GM21423 (cell line): ENCODE data around the gene BMP7.
"Not testable (repeated sequence)": the region's sequence is repeated elsewhere in the genome, so short reads cannot be mapped to it uniquely, and the experiment has no call there.

ENCODE experiments used
- ATAC-seq: cut with Tn5 transposase; IDR thresholded peaks from one replicate; pipeline ENCODE4 v1.9.1; 2021; ENCODE audit warnings: mild to moderate bottlenecking, moderate library complexity; ENCODE audit not compliant: unreplicated experiment

BMP7 gene

DNA sequence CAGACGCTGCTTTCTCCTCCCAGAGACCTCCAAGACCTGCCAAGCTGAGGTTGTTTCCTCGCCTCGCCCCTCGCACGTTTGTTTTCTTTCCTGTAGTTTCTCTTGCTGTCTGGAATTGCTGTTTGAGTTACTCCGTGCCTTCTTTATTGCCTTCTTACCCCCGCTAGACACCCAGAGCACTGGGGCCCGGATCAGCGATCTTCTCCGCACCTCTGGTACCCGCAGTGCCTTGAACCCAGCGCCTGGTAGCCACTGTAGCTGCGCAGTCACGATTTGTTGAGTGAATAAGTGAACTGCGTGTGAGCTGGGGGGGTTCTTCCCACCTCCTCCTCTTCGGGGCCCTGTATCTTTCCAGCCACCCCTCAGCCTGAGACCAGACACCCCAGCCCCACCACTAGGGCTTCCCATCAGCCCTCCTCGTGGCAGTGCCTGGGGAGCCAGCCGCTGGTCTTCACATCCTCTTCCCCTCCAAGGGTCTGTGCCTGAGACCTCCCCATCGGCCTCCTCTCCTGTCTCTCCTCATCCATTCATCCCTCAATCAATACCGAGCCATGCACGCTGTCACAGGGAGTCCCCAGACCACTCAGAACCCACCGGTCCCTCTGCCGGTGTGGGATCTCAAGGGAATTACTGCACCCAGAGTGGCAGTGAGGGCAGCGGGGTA is 849 bp upstream of the BMP7 start:
- no peak for ATAC-seq

DNA sequence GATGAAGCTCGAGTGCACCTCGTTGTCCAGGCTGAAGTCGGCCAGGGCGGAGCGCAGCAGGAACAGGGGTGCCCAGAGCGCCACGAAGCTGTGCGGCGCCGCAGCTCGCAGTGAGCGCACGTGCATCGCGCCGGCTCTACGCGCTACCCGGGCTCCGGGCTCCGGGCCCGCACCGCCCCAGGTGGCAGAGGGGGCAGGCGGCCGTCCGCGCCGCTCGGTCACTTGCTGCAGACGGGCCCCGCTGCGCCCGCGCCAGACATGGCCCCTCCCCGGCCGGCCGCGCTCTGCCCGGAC is 497 bp downstream of the BMP7 start:
- ATAC-seq, result no peak

DNA sequence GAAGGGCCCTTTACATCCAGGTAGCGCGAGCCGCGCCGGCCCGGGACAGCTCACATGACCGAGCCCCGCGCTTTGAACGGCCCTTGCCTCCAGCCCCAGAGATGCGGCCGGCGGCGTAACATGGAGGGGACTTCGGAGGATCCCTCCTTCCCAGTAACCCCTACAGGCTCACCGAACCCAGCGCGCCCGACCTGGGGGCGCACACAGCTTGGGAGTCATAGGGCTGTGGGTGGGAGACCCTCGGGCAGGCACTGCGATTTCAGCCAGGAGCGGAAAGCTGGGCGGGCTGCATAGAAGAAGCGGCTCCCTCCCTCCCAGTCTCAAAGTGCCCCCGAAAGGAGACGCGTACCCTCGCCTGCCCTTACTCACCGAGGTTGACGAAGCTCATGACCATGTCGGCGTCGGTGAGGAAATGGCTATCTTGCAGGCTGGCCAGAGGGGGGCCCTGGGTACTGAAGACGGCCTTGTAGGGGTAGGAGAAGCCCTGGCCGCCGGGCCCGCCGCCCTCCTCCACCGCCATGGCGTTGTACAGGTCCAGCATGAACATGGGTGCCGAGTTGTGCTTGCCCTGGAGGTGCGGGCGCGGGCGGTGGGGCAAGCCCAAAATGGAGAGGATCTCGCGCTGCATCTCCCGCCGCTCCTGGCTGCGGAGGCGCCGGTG is 975 bp downstream of the BMP7 start:
- ATAC-seq, result no peak

DNA sequence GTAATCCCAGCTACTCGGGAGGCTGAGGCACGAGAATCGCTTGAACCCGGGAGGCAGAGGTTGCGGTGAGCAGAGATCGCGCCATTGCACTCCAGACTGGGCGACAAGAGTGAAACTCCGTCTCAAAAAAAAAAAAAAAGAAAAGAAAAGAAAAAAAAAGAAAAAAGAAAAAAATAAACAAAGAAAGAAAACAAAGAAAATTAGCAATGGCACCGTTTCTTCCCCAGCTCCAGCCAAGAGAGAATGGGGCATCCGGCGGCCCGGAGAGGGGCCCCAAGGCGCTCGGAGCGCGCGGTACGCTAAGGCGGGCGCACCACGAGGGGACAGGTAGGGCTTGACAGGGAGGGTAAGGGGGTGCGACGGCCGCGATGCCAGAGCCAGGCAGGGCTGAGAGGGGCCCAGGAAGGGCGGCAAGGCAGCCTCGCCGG is 1.5 kb downstream of the BMP7 start:
- not testable (repeated sequence) for ATAC-seq

DNA sequence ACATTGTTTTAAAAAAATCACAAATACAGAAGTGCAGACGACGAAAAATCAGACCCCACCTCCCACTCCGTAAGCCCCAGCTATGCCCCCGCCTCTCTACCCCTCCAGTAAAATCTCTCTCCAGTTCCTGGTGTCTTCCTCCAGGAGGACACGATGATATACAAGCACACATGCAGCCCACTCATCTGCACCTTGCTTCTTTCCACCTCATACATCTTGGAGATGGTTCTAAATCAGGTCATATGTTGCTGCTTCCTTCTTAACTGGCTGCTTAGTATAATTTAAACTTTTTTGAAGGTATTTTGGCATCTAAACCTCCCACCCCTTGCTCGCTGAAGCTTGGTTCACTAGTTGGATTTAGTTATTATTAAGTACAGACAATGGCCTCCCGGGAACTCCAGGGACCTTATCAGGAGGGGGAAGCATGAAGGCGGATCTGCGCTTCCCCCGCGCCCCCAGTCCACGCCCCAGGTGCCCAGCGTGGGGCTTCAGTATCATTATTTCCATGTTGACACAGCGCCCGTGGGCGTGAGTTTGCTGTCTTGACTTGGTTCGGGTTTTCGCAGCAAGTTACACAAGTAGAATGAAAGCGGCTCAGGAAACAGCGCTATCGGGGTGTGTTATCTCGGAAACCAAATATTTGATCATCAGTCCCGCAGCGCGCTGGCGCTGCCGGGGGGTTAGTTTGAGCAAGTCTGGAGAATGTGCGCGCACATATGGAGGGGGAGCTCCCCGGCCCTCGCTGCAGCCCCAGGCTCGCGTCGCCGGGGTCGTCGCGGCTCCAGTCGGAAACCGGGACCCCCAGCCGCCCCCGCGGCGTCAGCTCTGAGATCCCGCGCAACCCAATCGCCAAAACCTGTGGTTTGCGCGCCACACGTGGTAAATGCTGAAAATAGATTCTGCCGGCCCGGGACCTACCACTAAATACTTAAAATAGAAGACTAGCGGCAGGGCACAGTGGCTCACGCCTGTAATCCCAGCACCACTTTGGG is 2.3 kb downstream of the BMP7 start:
- ATAC-seq, result no peak

DNA sequence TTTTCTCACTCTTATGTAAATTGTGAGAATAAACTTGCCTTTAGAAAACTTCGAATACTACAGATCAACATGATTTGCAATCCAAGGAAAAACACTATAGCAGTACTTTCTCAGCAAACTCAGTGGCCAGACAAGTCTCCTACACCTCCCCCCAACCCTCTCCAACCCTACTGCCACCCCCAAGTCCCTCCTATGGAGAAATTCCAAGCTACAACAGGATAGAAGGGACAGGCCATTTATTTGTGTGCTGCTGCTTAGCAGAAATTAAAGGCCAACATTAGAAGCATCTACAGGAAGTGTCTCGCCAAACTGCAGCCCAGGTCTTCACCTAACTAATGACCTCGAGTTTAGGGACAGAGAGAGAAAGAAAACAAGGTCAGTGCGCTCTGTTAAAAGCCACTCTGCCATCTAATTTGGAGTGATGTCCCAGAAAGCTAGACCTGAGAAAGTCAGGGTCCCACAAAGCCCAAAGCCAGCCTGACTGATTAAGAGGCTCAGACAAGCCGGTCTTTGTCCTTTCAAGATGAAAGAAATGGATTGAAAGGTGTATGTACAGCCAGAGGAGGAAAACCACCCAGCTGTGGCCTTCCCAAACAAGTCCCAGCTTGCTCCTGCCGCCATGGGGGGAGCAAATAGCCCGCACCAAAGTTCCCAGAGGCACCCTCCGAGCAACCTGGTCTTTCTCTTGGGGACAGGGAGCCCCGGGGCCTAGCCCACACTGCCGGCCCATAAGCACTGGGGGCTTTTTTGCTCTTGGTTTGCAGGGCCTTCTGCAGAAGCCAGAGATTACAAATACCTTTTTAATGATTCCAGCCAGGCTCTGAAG is 3.4 kb downstream of the BMP7 start:
- ATAC-seq, result no peak

DNA sequence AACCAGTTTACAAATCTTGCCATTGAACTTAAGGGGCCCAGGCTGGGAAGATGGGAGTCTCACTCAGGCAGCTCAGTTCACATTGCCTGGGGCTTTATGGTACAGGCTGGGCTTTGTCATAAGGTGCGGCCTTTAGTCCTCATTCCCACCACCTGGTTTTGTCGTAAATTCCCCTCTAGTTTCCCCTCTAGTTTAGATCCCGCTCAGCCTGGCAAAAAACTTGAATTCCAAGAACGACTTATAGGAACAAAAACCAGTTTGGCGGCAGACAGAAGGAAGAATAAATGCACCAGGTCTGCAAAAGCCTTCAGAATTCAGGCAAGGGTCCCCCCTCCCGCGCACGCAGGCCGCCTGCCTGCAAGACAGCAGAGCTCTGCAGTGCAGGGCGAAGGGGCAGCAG is 4.1 kb downstream of the BMP7 start:
- ATAC-seq, result no peak

DNA sequence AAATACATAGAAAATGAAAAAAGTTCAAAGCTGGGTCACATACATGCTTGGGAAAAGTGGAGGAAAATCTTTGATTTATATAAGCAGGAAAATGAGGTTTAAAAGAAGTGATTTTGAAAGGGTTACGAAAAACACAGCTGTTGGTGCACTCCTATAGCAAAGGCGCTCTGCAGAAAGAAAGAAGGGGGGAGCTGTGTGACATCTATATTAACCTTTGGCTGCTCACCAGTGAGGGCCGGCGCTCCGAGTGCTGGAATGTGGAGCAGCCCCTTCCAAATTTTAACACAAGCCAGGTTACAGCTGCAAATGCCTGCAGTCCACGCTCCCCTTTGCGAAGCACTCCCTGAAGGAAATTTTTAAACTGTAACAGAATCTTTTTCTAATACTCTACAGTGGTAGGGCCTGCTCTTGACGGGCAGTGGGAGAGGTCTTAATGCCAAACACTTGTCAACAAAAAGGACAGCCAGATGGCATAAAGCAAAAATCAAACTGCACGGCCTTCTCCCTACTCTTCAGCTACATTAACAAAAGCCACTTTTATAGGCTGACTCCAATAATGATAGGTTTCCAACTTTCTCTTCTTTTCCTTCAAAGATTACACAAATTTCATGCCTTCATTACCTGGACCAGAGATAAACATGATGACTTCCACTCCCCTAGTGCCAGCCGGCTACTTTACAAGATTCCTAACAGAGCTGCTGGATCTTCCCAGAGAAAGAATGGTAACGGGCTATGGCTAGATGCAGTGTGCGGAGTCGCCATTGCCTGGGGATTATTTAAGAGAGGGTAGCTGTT is 4.8 kb downstream of the BMP7 start:
- ATAC-seq, result no peak

DNA sequence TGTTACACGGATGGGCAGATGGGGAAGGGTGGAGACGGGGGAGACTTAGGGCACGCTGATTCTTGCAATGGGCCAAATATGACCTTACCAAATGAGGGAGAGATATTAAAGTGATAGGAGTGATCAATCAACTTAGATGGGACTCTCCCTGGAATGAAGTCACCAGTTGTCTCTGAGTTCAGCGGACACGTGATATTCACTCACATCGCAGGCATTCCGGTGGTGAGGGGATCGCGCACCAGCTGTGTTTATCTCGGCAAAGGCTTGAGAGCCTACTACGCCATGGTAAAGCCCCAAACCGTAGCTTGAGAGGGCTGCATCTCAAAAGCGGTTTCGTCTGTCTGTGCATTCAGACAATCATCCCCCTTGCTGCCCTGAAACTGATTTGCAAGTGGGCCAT is 5.5 kb downstream of the BMP7 start:
- ATAC-seq, result no peak

DNA sequence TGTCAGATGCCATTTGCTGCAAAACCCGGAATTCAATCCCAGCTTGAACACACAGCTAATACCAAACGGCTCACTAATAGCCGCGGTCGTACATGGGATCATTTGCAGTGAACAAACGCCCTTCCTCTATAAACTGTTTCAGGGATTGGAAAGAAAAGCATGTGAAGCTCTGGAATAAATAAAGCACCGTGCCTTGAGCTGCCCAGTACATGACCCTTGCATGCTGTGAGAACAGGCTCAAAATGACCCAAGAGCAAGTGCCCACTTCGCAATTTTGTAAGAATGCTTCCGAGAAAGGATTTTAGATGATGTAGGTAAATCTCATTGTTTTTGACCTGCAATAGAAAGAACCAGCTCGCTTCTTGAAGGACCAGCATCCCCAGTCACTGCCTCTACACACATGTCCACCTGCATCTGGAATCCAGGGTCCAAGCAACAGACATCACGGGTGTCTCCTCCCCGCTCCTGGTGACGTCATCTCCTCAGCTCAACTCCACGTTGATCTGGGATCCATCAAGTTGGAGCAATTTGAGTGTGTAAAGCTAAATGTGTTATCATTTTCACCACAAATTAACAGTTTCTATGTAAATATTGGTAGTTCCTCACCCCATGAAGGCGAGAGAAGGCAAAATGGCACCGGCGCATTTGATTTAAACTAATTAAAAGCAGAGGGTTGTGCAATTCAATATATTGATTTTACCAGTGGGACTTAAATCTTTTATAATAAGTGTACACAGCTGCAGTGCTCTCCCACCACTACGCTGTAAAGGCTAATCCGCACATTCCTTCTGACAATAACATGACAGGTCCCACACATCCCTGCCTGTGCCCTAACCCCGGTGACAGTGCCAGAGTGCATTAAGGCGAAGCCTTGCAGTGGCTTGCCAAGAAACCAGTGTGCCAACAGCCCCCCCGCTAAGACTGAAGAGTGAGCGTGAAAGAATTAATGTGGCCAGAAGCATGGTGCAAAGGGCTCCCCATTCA is 6.2 kb downstream of the BMP7 start:
- no peak for ATAC-seq

DNA sequence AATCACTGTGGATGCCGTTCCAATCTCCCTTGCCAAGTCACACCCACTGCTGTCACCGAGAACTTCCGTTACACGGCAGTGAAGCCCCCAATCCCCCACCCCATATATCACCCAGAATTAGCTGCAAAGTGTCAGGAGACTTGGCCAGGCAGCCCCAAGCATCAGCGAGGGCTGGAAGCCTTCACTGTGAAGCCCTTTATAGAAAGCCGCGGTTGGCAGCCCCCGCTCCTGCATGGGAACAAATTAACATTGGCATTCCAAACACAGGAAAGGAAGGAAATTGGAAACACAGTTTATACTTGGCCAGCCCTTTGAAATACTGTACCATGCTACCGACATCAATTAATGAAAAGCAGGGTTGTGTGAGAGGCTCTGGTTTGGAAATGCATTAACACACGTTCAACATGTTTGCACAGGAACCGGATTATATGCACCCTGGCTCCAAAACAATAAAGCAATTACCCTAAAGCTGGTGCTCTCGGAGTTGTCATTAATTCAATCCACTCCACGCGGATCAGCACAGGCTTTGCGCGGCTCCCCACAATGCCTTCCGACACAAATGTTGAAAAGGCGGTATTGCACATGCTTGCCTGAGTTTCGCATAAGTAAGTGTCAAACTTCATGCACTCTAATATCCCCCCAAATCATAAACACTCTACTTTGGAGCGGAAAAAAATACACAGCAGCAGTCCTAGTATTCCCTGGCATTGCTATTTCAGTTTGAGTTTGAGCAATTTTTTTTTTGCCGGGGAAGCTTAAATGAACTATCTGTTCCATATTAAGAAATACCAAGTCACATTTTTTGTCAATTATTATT is 7.1 kb downstream of the BMP7 start:
- ATAC-seq, result no peak

DNA sequence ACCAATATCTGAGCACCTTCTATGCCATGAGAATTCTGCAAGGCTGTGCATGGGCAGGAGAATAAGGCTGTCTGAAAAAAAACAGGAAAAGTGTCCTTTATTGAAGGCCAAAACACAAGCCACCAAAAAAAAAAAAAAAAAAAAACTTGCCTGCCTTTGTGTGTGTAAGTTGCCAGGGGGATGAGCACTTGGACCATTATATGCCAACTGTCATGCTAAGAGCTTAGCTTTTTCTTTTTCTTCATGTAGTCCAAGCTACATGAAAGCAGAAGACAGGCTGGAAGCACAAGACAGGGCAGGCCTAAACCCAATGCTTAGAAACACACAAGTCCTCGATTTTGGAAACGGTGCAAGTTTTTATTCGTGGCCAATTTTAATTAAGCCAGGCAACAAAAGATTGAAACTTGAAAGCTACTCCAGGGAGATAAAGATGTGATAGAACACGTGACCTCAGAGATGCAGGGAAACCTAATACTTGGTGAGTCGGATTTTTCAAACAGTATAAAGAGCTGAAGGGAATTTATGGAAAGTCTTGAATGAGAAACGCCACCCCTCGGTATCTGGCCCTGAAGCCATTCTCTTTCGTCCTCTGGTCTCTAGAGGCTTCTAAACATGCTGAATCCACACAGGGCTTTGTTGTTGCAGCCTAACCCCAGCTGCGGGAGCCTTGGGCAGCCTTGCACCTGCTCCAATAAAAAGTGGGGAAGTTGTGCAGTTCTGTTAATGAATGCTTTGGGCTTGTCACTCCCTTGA is 8.6 kb downstream of the BMP7 start:
- ATAC-seq, result no peak

DNA sequence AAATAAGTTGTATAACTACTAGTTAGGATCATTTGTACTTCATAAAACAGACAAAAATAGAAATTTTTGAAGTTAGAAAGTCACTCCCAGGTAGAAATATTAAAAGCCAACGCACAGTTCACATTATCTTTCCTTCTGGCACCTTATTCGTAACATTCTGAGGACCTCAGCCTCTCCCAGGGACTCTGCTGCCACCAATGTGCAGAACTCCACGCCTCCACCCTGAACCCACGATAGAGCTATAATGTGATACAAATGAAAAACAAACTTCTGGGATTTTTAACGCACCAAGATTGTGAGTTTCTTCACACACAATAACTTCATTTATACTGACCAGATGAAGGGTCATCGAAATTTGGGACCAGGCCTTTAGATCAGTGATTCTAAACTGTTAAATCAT is 9.5 kb downstream of the BMP7 start:
- ATAC-seq, result no peak

DNA sequence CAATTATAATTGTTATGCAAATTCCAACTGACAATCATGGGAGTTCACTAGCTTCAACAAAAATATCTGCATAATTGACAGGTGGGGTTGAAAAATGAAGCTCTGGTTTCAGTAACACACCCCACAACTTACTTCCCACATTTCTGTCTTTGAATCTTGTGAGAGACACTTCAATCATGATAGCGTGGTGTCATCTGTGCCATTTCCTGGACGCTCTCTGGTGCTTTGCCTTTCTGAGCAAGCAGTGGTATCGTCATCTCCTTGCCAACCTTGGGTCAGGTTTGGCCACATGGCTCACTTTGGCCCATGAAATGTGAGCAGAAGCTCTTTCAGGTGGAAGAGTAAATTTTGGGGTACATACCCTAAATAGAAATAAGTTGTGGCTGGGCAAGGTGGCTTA is 10.2 kb downstream of the BMP7 start:
- ATAC-seq, result no peak

DNA sequence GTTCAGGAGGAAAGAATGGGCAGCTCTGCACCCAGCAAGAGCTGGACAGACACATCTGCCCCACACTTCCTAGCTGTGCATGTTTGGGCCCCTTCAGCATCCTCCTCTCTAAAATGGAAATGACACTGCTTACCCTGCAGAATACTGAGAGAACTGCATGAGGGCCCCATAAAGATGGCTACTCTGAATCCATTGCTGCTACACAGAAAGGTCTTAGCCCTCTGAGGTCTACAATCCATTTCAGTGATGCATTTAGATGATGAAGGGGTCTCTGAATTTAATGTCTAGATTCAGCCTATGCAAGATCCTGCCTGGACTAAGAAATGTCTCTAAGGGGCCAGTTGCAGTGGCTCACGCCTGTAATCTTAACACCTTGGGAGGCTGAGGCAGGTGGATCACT is 11.3 kb downstream of the BMP7 start:
- ATAC-seq, result no peak

DNA sequence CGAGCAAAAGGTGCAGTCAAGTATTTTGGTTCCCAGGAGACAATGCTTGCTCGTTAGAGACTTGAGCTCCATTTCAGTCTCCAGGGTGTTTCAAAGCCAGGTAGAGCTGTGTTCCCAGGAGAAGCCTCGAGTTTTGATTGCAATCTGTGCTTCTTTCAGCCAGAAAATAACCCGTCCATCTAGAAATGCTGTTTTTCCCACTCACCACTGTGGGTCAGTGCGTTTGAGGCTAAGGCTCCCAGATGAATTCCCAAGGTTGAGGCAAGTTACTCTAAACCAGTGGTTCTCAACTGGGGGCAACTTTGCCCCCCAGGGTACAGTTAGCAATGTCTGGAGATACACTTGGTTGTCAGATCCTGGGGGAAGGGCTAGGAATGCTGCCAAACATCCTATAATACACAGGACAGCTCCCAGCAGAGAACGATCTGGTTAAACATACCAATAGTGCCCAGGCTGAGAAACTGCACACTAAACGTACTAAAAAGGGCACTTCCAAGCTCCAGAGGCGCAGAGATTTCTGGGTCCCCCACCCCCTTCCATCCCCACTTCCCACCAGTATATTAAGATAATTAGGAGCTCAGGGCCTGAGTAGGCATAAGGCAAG is 13.8 kb downstream of the BMP7 start:
- ATAC-seq, result no peak

DNA sequence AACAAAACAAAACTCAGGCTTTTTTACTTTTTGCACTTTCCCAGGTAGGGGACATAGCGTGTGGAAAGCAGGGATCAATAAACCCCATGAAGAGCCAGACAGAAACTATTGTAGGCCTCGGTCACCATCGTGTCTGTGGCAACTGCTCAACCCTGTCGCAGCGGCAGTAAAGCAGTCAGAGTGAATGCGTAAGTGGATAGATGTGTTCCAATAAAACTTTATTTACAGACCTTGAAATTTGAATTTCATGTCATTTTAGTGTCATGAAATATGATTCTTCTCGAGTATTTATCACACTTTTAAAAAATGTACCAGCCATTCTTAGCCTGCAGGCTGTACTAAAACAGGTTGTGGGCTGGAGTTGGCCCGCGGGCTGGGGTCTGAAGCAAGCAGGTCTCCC is 14.5 kb downstream of the BMP7 start:
- no peak for ATAC-seq
